COR-L47 (cell line): ENCODE measurements around the gene XPNPEP1.

Experiments
- DNase-seq: peaks from one replicate; lab custom pipeline; 2025; lab: John Stamatoyannopoulos, UW

The XPNPEP1 gene

GRCh38 chr10:109947111-109947920, 24.0 kb upstream of the XPNPEP1 start:
- DNase-seq, result no peak

GRCh38 chr10:109946680-109947079, 23.4 kb upstream of the XPNPEP1 start:
- DNase-seq, result no peak

- DNase-seq, result no peak
Observed at GRCh38 chr10:109945473-109946177, 22.3 kb upstream of the XPNPEP1 start.

- DNase-seq, result no peak
Observed at GRCh38 chr10:109944613-109945012, 21.3 kb upstream of the XPNPEP1 start.

- no peak for DNase-seq
Observed at GRCh38 chr10:109941236-109941862, 18.0 kb upstream of the XPNPEP1 start.

- no peak for DNase-seq
Observed at GRCh38 chr10:109940553-109940952, 17.2 kb upstream of the XPNPEP1 start.

- no peak for DNase-seq
Observed at GRCh38 chr10:109940117-109940516, 16.8 kb upstream of the XPNPEP1 start.

GRCh38 chr10:109939315-109939961, 16.1 kb upstream of the XPNPEP1 start:
- no peak for DNase-seq

GRCh38 chr10:109937460-109938065, 14.3 kb upstream of the XPNPEP1 start:
- DNase-seq, result no peak

- no peak for DNase-seq
Observed at GRCh38 chr10:109934958-109935793, 11.9 kb upstream of the XPNPEP1 start.

- no peak for DNase-seq
Observed at GRCh38 chr10:109933984-109934565, 10.8 kb upstream of the XPNPEP1 start.

GRCh38 chr10:109932968-109933367, 9.7 kb upstream of the XPNPEP1 start:
- DNase-seq, result no peak

- DNase-seq, result no peak
Observed at GRCh38 chr10:109932391-109932790, 9.1 kb upstream of the XPNPEP1 start.

GRCh38 chr10:109931163-109931562, 7.9 kb upstream of the XPNPEP1 start:
- no peak for DNase-seq

- no peak for DNase-seq
Observed at GRCh38 chr10:109929501-109930219, 6.3 kb upstream of the XPNPEP1 start.

- no peak for DNase-seq
Observed at GRCh38 chr10:109928475-109928891, 5.2 kb upstream of the XPNPEP1 start.

- DNase-seq, result no peak
Observed at GRCh38 chr10:109926825-109927224, 3.5 kb upstream of the XPNPEP1 start.

- no peak for DNase-seq
Observed at GRCh38 chr10:109926061-109926745, 2.9 kb upstream of the XPNPEP1 start.

- DNase-seq, result no peak
Observed at GRCh38 chr10:109924967-109925620, 1.8 kb upstream of the XPNPEP1 start.
